GM18499 (cell line): ENCODE measurements around the gene NDUFB6.
"Not testable (repeated sequence)": the region's sequence is repeated elsewhere in the genome, so short reads cannot be mapped to it uniquely, and the experiment has no call there.

Experiments
- ATAC-seq: cut with Tn5 transposase; IDR thresholded peaks from one replicate; pipeline ENCODE4 v1.9.1; 2021; ENCODE audit warnings: moderate number of reproducible peaks; ENCODE audit not compliant: insufficient read depth, unreplicated experiment

Gene NDUFB6

DNA sequence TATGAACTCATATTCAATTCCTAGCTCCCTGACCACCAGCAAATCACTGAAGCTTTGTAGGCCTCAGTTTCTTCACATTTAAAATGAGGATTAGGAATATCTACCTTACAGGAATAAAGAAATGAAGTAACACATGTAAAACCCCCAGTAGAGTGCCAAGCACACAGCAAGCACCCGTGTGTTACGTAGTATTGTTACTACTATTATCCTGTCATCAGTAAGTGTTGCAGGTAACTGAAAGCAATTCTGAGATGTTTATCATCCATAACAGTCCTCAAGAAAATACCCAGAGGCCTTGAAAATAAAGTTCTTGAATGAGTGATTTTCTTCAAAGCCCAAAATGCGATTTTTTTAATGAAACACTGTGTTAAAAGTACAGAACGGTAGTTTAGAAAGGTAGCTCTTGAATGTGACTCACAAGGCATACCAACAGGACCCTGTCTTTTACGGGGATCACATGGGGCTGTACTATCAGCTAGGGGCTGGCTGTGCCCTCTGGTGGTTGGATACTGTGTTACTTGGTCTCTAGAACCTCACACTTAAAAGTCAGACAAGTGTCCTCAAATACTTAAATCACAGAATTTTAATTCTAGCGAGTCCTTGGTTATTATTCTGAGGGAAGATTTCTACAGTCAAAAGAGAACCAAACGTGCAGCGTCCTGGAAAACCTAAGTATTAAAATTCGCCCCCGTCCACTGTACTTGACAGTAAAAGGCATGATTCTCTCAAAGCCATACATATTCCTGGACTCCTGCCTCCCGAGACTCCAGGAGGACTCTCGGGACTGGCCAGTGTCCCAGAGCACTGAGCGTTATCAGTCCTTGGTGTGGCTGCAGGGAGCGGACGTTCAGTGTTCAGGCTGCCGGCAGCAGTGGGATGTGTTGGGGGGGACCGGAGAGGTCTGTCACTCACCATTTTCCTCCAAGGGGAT is 725 bp downstream of the NDUFB6 start:
- peak; percentile 90 for ATAC-seq

DNA sequence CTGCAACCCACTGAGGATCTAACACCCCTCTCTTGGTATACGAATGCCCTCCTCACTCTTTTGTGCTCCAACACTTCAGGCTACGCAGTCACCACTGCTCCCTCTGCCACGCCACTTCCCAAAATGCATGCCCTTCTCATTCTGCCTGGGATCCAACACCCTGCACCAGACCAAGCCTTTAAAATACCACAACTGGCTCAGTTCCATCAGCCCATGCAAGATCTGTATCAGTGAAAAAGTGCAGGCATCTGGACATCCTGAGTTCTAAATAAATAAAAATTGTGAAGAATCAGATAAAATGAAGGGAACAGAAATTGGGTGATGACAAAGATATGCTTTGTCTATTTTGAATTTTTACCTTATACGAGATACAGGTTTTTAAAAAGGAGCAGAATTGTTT is 2.7 kb downstream of the NDUFB6 start:
- ATAC-seq, result no peak

DNA sequence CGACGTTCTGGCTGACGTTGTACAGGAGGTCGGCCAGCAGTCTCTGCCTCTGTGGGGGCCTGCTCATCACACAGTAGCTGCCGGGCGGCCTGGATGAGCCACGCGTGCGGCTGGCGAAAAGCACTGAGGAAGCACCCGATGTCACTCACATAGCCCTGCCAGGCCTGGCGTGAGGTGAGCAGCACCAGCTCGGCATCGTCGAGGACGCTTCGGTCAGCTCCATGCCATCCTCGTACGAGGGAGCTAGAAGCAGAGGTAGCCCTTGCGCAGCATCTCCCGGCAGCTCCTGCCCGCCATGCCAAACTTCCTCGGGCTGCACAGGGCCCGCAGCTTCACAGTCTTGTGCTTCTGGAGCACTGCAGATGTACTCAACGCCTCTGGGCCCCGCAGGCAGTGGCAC is 6.2 kb downstream of the NDUFB6 start:
- no peak for ATAC-seq

DNA sequence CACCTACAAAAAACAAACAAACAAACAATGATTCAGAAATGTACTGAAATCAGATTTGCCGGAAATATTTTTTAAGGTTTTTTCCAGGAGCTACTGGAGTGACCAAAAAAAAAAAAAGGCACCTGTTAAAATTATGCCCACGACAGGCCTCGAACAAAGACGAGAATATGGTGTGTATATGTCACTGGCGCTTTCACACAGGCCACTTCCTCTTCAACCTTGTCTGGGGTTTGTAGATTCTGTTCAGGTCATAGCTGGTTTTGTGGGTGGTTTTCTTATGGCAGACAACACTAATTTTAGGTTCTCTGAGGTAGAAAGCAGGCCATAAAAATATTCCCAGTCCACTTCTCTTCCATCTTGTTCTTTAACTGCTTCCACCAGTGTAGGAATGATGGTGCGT is 7.0 kb downstream of the NDUFB6 start:
- ATAC-seq, result no peak

DNA sequence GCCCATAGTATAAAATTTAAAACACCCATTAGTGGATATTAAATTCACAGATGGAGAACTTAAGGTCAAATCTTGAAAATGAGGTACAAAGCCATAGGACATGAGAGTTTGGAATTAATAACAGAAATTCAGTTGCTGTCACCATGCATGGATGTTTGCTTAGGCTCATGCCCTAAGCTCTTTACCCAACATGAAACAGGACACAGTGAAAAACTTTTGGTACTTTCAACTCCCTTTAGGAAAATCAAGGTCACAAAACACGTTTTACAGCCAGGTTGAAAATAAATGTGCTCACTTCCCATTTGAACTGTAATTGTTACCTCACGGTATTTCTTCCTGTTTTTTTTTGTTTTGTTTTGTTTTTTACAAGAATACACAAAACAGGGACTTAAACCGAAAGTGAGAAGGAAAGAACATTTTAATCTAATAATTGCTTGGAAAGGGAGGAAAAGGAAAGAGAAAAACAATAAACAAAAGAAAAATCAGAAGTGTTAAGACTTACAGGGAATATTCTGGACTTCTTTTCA is 14.5 kb downstream of the NDUFB6 start:
- no peak for ATAC-seq

DNA sequence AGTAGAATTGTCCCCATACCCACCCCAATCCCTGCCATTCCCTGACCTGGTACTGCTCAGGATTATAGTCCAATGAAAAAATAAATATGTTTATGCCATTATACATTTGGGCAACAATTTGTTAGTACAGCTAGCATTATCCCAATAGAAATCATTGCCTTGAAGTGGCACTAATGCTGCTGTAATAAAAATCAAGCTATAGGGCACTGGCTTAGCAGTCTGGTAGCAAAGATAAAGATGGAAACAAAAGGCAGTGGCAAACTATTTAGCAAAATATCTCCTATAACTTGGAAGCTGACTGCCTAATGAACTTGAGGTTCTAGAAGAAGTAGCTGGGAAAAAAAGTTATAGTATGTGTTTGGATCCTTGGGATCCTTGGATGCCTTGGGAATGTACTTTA is 18.4 kb downstream of the NDUFB6 start:
- no peak for ATAC-seq

DNA sequence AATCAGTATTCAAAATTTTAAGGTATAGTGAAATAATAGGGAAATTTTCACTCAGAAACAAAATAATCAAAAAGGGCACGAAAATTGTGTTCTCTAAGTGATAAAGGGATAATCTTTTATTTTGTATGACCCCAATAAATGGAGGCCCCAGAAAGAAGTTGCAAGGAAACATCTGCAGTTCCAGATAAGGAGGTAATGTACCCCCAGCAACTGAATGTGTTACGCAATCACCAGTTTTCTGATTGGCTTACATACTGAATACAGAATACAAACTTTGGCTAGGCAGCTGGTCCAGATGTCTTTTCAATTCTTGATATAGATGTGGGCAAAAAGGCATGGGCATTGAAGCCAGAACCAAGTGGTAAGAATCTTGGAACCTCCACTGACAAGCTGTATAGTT is 18.9 kb downstream of the NDUFB6 start:
- ATAC-seq, result no peak

DNA sequence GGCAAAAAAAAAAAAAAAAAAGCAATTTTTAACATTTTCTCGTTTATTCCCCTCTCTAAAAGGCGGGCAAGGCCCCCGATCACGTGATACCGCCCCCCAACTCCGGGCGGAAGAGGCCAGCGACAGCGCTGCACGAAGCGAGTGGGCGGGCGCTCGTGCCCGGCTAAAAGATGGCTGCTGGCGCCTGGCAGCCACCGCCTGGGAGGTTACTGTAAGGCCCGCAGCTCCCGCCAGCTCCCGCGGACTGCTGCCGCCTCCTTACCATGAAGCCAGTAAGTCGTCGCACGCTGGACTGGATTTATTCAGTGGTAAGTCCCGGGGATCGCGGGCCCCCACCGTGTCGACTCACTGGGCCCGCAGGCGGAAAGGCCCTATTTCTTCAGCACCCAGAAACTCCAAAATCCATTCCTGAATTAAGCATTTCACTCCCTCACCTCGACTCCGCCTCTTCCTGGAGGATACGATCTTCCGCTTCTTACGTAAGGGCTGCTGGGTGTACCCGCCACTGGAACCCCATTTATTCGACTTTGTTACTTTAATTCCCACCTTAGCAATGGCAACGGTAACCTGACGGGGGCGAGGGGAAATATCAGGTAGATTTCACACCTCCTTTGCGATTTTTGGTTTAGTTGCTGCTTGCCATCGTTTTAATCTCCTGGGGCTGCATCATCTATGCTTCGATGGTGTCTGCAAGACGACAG is 20.6 kb downstream of the NDUFB6 start, which contains the start of the genes SMIM27 and TOPORS:
TSS of gene SMIM27 (plus strand) at position 156 of the 701 bp plus-strand sequence. CDS start at position 264, 108 bp downstream.
TSS of gene TOPORS (minus strand) at position 415 of the 701 bp plus-strand sequence. CDS start at position 265, 150 bp downstream.
- ATAC-seq, result peak; percentile 42

DNA sequence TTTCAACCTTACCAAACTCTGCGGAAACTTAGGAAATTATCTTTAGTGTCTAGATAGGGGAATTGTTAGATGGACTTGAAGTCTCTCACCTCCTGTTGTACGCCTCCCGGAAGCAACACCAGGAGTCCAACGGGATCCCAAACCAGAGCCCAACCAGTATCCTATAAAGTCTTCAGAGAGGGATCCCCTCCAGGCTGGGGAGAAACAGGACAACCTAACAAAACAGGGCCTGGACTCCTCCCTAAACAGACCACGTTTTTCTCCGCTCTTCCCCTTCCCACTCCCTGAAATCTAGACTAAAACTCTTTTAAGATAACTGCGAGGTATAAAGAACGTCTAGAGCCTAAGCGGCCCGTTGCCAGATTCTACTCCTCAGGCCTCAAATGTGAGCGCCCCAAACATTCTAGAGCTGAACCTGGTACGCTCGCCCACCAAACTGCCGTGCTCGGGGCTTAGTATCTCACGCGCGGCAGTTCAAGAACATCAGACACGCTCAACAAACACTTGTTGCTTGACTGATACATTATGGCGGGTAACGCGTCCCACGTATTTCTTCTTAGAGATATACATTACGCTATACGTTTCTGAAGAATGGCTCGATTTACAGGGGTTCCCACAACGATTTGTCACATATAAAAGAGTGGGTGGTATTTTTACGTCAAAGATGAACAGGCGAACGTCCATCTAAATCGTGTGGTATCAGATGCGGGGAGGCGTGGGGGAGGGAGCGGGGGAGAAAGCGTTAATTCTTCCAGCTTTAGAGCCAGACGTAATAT is 21.5 kb downstream of the NDUFB6 start:
- no peak for ATAC-seq

DNA sequence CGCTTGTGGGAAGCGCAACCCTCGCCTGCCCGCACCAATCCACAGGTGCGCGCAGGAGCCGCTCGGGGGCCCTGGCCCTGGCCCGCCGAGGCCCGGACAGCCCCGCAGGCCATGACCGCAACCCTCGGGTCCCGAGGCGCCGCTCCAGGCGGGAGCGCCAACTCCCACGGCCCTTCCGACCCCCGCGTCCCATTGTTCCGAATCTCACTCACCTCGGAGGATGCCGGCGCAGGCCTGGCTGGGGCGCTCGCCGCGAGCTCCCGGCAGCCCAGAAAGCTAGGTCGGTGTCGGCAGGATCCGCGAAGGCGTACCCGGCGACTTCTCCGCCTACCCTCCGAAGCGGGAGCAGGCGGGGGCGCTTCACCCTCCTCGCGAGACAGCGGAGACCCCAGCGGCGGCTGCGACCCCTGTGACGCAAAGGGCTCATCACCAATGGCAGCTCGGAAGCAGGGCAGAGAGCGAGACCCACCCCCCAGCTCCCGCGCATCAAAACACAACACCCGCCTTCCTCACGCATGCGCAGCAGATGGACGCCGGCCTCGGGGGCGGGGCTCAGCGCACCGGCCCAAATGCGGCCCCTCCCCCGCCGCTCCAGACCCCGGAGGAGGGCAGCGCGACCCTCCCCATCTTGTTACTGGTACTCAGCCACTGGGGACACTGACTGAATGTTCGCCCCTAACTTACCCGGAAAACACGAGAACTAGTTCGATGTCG is 22.2 kb downstream of the NDUFB6 start:
- peak; percentile 44 for ATAC-seq

DNA sequence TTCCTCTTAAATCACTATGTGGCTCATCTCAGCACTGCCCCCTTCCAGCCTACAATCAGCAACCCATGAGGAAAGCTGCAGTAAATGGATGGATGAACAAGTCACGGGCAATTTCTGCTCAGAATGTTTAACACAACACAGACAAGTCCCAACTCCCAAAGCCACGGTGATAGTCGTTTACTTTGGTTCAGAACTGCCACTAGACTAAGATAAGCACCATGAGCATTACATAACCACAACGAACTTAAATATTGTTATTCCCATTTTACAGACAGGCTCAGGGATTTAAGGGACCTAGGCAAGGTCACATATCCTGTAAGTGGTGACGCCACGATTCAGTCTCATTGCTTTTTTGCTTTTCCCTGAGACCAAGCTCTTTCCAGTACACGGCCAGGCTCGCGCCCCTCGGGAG is 22.8 kb downstream of the NDUFB6 start:
- no peak for ATAC-seq

DNA sequence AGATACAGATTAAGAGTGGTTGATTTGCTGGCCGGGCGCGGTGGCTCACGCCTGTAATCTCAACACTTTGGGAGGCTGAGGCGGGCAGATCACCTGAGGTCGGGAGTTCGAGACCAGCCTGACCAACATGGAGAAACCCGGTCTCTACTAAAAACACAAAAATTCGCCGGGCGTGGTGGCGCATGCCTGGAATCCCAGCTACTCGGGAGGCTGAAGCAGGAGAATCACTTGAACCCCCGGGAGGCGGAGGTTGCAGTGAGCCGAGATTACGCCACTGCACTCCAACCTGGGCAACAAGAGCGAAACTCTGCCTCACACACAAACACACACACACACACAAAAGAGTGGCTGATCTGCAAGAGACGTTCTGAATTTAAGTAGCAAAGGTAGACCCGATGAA is 24.7 kb downstream of the NDUFB6 start:
- not testable (repeated sequence) for ATAC-seq

DNA sequence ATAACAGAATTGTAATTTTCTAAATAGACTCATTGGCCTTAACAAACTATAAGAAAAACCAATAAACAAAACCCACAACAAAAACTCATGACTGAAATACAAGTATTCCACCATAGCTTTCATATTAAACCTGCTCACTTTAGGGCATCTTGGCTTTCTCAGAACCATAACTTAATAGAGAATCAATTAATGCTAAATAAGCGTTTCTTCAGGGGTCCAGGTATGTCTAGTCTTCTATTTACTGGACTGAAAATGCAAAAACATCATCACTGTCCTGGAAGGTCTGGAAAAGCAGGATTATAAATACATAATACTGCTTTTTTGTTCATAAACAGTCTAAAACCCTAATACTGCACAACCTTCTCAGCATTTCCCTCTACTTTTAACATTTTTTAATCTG is 27.1 kb downstream of the NDUFB6 start:
- ATAC-seq, result no peak

DNA sequence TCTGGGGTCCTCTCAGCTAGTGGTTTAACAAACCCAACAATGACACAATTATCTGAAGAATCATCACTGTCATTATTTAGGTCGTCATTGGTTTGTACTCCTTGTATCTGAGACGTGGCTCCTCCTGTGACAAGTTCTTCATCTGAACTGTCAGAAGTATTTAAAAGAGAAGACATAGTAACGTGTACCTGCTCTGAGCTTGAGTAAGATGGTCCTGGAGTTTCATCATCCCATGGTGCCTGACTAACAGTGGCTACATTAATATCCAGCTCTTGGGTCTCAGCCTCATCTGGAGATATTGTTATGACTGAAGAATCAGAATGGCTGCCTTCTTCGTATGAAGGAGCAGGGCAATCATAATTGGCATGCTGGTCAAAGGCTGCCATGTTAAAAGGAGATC is 29.9 kb downstream of the NDUFB6 start:
- ATAC-seq, result no peak

DNA sequence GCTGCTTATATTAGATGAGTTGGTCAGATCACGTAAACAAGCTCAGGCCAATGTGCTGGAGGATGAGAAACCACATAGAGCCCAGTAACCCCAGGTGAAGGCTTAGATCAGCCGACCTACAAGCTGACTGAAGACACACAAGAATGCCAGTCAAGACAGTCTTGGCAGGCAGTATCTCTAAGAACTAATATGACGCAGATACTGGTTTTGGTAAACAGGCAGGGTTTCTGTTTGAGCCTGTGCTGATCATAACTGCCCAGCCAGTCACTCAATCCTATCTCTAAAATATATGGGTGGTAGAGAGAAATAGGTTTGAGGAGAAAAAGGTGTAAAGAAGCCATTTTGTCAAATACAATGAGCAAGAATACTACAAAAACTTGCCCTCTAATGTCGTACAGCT is 39.1 kb downstream of the NDUFB6 start:
- no peak for ATAC-seq

DNA sequence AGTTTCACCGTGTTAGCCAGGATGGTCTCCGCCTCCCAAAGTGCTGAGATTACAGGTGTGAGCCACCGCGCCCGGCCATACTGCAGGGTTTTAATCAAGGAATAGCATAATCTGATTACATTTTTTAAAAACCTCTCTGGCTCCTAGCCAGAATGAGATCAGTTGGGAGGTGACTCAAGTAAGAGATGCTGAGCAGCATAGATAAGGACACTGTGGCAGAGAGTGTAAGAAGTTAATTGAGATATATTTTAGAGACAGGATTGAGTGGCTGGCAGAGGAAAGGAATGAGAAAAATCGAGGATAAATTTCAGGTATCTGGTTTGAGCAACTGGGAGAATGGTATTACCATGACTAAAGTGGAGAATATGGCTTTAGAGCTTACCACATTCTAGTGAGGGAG is 39.6 kb downstream of the NDUFB6 start:
- ATAC-seq, result no peak

DNA sequence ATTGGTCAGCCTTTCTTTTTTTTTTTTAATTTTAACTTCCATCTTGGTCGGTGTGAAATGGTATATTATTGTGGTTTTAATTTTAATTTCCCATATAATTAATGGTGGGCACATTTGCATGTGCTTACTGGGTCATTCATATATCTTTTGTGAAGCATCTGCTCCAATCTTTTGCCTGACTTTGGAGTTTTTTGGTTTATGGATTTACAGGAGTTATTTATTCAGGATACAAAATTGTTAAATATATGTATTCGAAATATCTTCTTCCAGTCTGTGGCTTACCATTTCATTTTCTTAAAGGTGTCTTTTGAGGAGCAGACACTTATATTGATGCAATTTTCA is 46.3 kb downstream of the NDUFB6 start:
- ATAC-seq, result no peak

DNA sequence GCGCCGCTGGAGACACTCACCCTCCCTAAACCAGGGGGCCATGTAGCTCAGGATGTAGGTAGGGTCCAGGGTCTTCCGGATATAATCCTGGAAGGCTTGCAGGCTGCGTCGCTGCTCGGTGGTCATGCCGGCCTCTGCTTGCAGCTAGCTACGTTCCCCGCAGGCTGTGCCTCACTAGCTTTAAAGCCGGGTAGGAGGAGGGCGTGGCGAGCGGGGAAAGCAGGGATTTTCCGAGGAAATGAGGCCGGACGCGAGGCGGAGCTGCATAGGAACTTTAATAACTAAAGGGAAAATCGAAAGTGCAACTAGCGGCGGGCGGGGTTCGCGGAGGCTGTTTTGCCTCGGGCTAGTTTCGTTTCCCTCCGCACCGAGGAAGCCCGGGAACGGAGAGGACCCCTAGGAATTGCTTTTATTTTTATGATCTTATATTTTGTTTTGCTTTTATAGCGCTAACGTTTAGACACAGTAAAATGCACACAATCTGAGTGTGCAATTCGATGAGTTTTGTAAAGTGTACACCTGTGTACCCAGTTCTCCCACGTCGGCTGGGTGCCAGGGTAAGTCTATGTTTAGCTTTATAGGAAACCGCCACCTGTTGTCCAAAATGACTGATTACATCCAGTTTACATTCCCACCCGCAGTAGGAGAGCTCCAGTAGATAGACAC is 46.8 kb downstream of the NDUFB6 start, which contains the start of gene RIGI:
TSS of gene RIGI (minus strand) at position 156 of the 666 bp plus-strand sequence. CDS start at position 126, 30 bp downstream.
- peak; percentile 63 for ATAC-seq

DNA sequence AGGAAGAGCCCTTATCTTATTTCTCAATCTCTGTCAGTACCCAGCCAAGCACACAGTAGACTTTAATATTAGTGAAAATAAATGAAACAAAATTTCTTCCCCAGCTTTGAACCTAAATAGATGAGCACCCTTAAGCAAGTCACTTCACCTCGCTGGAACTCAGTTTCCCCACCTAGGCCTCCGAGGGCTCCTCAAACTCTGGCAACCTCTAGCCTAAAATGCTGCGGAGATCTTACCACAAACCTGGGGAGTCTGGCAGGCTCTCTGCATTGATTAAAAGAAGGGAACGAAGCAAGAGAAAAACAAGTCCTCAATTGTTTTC is 47.3 kb downstream of the NDUFB6 start:
- peak; percentile 10 for ATAC-seq
